A549 (cell line): ENCODE data around the gene TMPRSS2.

Experiments used
- CBX2 ChIP-seq: fragments of 200-600 bp; sonication (generic); IDR thresholded peaks from 2 replicates; pipeline ENCODE4 v1.6.1; 2016; ENCODE audit warnings: low read depth, mild to moderate bottlenecking, borderline replicate concordance
- CTCF ChIP-seq: fragments of >200 bp; sonication (Bioruptor Twin); formaldehyde crosslinking; IDR thresholded peaks from 3 replicates; pipeline ENCODE4 v1.5.1; 2016
- EHMT2 ChIP-seq: fragments of 200-600 bp; sonication (generic); IDR thresholded peaks from 2 replicates; pipeline ENCODE4 v1.6.1; 2016; ENCODE audit warnings: antibody characterized with exemption, low read depth, mild to moderate bottlenecking, moderate library complexity
- EP300 ChIP-seq, 2 experiments: fragments of >200 bp; sonication (Bioruptor Twin); formaldehyde crosslinking; IDR thresholded peaks; 2 replicates in 1 of 2; 3 replicates in 1 of 2; pipeline ENCODE4 v1.6.1; 2016 to 2017
- HDAC2 ChIP-seq: fragments of 200-600 bp; sonication (generic); IDR thresholded peaks from 2 replicates; pipeline ENCODE4 v1.6.1; 2016
- JUN ChIP-seq, 2 experiments: fragments of >200 bp; sonication (Bioruptor Twin); formaldehyde crosslinking; IDR thresholded peaks; 2 replicates in 1 of 2; 3 replicates in 1 of 2; pipeline ENCODE4 v1.6.1; 2016 to 2017
- MYC ChIP-seq: IDR thresholded peaks from 2 replicates; pipeline ENCODE4 v1.6.1; 2012; ENCODE audit warnings: mild to moderate bottlenecking, inconsistent platforms, low read length, improper control_type of control experiment, borderline replicate concordance
- RAD21 ChIP-seq, 2 experiments: fragments of >200 bp in 1 of 2; sonication (Bioruptor Twin) in 1 of 2; formaldehyde crosslinking in 1 of 2; IDR thresholded peaks in 1 of 2; conservative IDR thresholded peaks in 1 of 2; 2 replicates in 1 of 2; 3 replicates in 1 of 2; pipeline ENCODE4 v1.6.1; 2012 to 2018; ENCODE audit warnings: inconsistent platforms in 1 of 2
- REST ChIP-seq: fragments of 200-600 bp; sonication (generic); IDR thresholded peaks from 2 replicates; pipeline ENCODE4 v1.6.1; 2016; ENCODE audit warnings: antibody characterized with exemption, mild to moderate bottlenecking, moderate library complexity
- USF2 ChIP-seq: fragments of 450-650 bp; IDR thresholded peaks from 2 replicates; pipeline ENCODE4 v1.6.1; 2014; ENCODE audit warnings: antibody characterized with exemption
- TF ChIP-seq, protein P1 (sequence below): fragments of 150-350 bp; IDR thresholded peaks from 2 replicates; pipeline ENCODE4 v1.6.1; 2014; ENCODE audit warnings: low read depth, mild to moderate bottlenecking, low read length

GRCh38 chr21:41506611-41507520, 1.1 kb downstream of the TMPRSS2 start:
- TF ChIP-seq CTCF (no peak), RAD21 (conservative IDR thresholded peaks at IDR 0.05 in 1 of 2, IDR thresholded peaks at IDR 0.05 in 1 of 2) (no peak), USF2 (no peak), CBX2 (no peak), MYC (no peak), EHMT2 (no peak), REST (no peak), JUN (IDR thresholded peaks at IDR 0.05) (no peak), EP300 (IDR thresholded peaks at IDR 0.05) (no peak), HDAC2 (no peak)
- TF ChIP-seq, protein P1, sequence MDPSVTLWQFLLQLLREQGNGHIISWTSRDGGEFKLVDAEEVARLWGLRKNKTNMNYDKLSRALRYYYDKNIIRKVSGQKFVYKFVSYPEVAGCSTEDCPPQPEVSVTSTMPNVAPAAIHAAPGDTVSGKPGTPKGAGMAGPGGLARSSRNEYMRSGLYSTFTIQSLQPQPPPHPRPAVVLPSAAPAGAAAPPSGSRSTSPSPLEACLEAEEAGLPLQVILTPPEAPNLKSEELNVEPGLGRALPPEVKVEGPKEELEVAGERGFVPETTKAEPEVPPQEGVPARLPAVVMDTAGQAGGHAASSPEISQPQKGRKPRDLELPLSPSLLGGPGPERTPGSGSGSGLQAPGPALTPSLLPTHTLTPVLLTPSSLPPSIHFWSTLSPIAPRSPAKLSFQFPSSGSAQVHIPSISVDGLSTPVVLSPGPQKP: no peak
